Measurements from ENCODE around the gene CDC42BPB.

DNA sequence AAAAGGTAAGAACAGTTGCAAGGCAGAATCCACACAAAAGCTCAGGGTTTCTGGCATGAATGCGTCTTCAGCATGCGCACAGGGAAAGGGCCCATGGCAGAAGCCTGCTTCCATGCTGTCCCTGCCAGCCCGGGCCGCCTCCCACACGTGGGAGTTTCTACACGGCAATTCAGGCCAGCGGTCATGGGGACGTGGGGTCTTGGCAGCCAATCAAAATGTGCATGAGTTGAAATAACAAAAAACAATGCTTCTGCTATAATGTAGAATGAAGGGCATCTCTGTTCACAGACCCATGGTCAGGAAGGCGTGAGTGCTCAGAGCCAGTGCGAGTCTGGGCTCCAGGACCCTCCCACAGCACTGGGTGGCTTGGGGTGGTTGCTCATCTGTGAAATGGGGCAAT is 106.3 kb downstream of the CDC42BPB start:
- TF ChIP-seq, protein P1, sequence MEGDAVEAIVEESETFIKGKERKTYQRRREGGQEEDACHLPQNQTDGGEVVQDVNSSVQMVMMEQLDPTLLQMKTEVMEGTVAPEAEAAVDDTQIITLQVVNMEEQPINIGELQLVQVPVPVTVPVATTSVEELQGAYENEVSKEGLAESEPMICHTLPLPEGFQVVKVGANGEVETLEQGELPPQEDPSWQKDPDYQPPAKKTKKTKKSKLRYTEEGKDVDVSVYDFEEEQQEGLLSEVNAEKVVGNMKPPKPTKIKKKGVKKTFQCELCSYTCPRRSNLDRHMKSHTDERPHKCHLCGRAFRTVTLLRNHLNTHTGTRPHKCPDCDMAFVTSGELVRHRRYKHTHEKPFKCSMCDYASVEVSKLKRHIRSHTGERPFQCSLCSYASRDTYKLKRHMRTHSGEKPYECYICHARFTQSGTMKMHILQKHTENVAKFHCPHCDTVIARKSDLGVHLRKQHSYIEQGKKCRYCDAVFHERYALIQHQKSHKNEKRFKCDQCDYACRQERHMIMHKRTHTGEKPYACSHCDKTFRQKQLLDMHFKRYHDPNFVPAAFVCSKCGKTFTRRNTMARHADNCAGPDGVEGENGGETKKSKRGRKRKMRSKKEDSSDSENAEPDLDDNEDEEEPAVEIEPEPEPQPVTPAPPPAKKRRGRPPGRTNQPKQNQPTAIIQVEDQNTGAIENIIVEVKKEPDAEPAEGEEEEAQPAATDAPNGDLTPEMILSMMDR (IDR thresholded peaks at IDR 0.05; ENCODE audit: borderline replicate concordance, extremely low read depth, low read length, poor library complexity, severe bottlenecking), result no peak
- no peak for TF ChIP-seq EZH2 (IDR thresholded peaks at IDR 0.05; ENCODE audit: borderline replicate concordance, low read depth, low read length, severe bottlenecking)

Measured in DND-41 (cell line).